Nephron (organoid): ENCODE data around the gene DPP10.

Experiments used
- H3K27ac Mint-ChIP-seq, 3 experiments: 2 replicates each; pipeline ENCODE4 v1.8.0; 2020; ENCODE audit warnings: mixed read lengths in 3 of 3, mild to moderate bottlenecking in 2 of 3, moderate library complexity in 1 of 3
- H3K27me3 Mint-ChIP-seq: 2 replicates; pipeline ENCODE4 v1.8.0; 2021; ENCODE audit warnings: low read depth, mild to moderate bottlenecking, moderate library complexity, mixed read lengths
- H3K36me3 Mint-ChIP-seq: 2 replicates; pipeline ENCODE4 v1.8.0; 2020; ENCODE audit warnings: low read depth, mixed read lengths
- H3K4me1 Mint-ChIP-seq: 2 replicates; pipeline ENCODE4 v1.8.0; 2020; ENCODE audit warnings: mixed read lengths
- H3K4me3 Mint-ChIP-seq, 3 experiments: 2 replicates each; pipeline ENCODE4 v1.8.0; 2020; ENCODE audit warnings: mild to moderate bottlenecking in 3 of 3, mixed read lengths in 3 of 3, moderate library complexity in 2 of 3
- H3K9me3 Mint-ChIP-seq: 2 replicates; pipeline ENCODE4 v1.8.0; 2020; ENCODE audit warnings: mixed read lengths
- TF ChIP-seq, protein P1 (sequence below), 3 experiments: fragments of 200-600 bp; sonication (generic); IDR thresholded peaks; one replicate each; pipeline ENCODE4 v1.5.0; 2021; ENCODE audit warnings: antibody characterized with exemption in 3 of 3; ENCODE audit not compliant: unreplicated experiment in 3 of 3

The DPP10 gene

DNA sequence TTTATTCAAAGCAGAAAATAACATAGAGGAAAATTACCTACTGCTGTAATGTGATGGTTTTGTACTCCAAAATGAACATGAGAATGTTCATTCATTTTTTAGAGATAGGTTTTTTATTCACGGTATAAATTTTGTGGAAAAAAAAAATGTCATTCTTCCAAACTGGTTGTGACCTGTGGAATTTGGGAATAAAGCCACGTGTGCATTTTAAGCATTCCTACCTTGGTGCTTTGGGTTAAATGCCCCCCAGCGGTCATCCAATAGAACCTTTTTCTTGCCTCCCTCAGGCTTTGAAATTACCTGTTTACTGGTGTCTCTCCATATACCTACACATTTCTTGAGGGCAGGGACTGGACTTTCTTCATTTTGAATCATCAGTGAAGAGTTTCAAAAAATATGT, 740.7 kb downstream of the DPP10 start:
- H3K27me3 Mint-ChIP-seq: no peaks in the 10 kb centered on the region
- no peak overlapping the region for H3K27ac Mint-ChIP-seq
- TF ChIP-seq, protein P1, sequence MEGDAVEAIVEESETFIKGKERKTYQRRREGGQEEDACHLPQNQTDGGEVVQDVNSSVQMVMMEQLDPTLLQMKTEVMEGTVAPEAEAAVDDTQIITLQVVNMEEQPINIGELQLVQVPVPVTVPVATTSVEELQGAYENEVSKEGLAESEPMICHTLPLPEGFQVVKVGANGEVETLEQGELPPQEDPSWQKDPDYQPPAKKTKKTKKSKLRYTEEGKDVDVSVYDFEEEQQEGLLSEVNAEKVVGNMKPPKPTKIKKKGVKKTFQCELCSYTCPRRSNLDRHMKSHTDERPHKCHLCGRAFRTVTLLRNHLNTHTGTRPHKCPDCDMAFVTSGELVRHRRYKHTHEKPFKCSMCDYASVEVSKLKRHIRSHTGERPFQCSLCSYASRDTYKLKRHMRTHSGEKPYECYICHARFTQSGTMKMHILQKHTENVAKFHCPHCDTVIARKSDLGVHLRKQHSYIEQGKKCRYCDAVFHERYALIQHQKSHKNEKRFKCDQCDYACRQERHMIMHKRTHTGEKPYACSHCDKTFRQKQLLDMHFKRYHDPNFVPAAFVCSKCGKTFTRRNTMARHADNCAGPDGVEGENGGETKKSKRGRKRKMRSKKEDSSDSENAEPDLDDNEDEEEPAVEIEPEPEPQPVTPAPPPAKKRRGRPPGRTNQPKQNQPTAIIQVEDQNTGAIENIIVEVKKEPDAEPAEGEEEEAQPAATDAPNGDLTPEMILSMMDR (IDR thresholded peaks at IDR 0.05; ENCODE audit: unreplicated experiment in 3 of 3): no peak
- peaks cover 4% of the 10 kb centered on the region for H3K9me3 Mint-ChIP-seq
- H3K36me3 Mint-ChIP-seq: no peaks in the 10 kb centered on the region
- H3K4me3 Mint-ChIP-seq: no peak overlapping the region
- peaks cover 11% of the 10 kb centered on the region for H3K4me1 Mint-ChIP-seq

DNA sequence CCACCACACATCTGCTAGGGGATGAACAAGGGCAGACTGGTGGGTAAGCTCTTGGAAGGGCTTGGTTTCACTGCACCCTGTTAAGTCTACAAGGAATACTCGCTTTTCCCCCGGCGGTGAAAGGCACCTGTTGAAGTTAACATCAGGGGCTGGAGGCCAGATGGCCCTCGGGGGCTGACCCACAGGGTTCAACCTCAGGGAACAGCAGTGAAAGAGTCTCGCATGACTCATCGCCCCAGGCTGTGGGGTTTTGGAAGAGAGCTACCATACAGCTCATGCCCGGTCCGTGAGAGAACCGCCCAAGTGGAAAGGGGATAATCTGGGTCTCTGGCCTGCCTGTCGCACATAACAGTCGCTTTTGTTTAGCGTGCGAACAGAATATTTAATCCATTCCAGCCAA, 748.0 kb downstream of the DPP10 start:
- Mint-ChIP-seq H3K27ac (no peak overlapping the region), H3K4me3 (no peak overlapping the region), H3K4me1 (peaks cover 10% of the 10 kb centered on the region), H3K27me3 (no peaks in the 10 kb centered on the region), H3K9me3 (peaks cover 9% of the 10 kb centered on the region), H3K36me3 (no peaks in the 10 kb centered on the region)
- TF ChIP-seq, protein P1 (IDR thresholded peaks at IDR 0.05; ENCODE audit: unreplicated experiment in 3 of 3): no peak

DNA sequence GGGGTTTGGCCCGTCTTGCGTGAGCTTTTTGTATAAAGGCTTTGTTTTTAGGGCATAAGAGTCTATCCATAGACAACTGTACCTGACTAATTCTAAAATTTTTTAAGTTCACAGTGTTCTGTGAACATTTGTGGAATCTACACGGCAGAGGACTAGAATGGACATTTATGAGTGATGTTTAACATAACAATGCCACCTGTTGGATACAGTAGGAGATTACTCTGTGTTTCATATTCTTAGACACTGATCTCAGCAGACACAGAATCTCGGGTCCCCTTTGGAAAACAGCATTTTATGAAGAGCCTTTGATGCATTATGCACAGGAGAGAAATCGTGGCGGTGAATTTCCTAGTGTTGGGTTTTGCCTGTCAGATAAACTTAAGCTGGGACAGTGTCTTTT, 752.2 kb downstream of the DPP10 start:
- H3K9me3 Mint-ChIP-seq: no peaks in the 10 kb centered on the region
- peak overlapping the region in 2 of 3 experiments; percentile 21 to 61 for H3K27ac Mint-ChIP-seq
- H3K36me3 Mint-ChIP-seq: no peaks in the 10 kb centered on the region
- TF ChIP-seq, protein P1 (IDR thresholded peaks at IDR 0.05; ENCODE audit: unreplicated experiment in 3 of 3): peak in 1 of 3 experiments; percentile 12
- H3K4me3 Mint-ChIP-seq: no peak overlapping the region
- no peaks in the 10 kb centered on the region for H3K27me3 Mint-ChIP-seq
- H3K4me1 Mint-ChIP-seq: peaks cover 44% of the 10 kb centered on the region

DNA sequence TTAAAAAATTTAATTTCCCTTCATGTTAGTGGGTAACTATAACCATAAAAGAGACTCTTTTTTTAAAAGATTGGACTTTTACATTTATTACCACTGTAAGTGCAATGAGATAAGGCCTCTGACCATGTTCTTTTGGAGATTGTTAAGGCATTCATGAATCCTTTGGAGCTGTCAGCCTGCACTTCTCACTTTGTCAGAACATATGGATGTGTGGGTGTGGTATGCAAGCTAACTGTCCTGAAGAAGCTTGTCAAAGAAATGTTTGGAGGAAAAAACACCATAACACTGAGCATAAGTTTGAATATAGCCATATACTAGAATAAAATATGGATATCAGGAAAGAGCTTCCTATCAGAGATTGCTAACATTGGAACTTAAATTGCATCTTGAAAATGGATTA, 754.1 kb downstream of the DPP10 start:
- TF ChIP-seq, protein P1 (IDR thresholded peaks at IDR 0.05; ENCODE audit: unreplicated experiment in 3 of 3): no peak
- Mint-ChIP-seq H3K9me3 (no peaks in the 10 kb centered on the region), H3K4me3 (no peak overlapping the region)

DNA sequence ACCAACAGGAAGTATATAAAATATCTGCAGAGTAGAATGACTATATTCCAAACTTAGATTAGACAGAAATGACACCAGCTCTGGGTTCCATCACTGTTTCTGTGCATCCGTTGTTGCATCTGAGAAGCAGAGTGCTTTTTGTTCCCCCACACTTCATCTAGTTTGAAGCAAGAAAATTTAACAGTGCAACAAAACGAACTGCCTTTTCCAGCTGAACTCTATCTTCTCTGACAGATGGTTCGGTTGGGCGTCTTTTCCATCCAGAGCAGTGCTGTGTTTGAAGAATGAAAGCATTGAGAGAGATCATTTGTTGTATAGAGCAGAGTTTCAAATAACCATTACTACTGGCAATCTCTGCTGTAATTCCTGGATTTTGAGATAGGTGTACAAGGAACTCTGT, 757.5 kb downstream of the DPP10 start:
- Mint-ChIP-seq H3K9me3 (peaks cover 3% of the 10 kb centered on the region), H3K36me3 (no peaks in the 10 kb centered on the region), H3K4me1 (peaks cover 52% of the 10 kb centered on the region), H3K4me3 (peak overlapping the region in 1 of 3 experiments; percentile 13), H3K27me3 (no peaks in the 10 kb centered on the region), H3K27ac (peak overlapping the region; percentile 51 to 87 (median 78))
- TF ChIP-seq, protein P1 (IDR thresholded peaks at IDR 0.05; ENCODE audit: unreplicated experiment in 3 of 3): no peak

More for the DNA sequence above, 754.1 kb downstream of the DPP10 start:
- Mint-ChIP-seq H3K4me1 (peaks cover 57% of the 10 kb centered on the region), H3K27ac (peak overlapping the region; percentile 20 to 85 (median 53)), H3K27me3 (no peaks in the 10 kb centered on the region), H3K36me3 (no peaks in the 10 kb centered on the region)

DNA sequence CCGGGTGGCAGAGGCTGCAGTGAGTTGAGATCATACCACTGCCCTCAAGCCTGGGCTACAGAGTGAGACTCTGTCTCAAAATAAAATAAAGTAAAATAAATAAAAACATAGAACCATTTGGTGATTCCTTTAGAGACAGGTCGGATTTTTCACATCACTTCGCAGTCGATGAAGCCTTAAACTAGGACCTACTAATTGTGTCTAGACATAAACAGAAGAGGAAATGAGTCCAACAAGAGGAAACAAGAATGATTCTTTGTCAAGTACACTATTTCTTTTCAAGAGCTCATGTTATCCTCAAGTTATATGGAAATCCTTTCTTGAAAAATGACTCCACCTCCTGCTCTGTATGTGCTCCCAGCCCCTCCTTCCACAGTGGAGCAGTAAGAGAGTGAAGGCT, 758.9 kb downstream of the DPP10 start:
- Mint-ChIP-seq H3K4me3 (no peak overlapping the region), H3K36me3 (no peaks in the 10 kb centered on the region), H3K27ac (peak overlapping the region in 2 of 3 experiments; percentile 6 to 11), H3K9me3 (peaks cover 5% of the 10 kb centered on the region), H3K27me3 (no peaks in the 10 kb centered on the region), H3K4me1 (peaks cover 40% of the 10 kb centered on the region)
- TF ChIP-seq, protein P1 (IDR thresholded peaks at IDR 0.05; ENCODE audit: unreplicated experiment in 3 of 3): no peak
